ENCODE results near the gene EEA1. TPM values are rescaled to one million over a fixed set of nuclear protein-coding genes. Genes with fewer than 3 reads are reported as not detected.
"Not testable (repeated sequence)": the region's sequence is repeated elsewhere in the genome, so short reads cannot be mapped to it uniquely, and the experiment has no call there.

Gene EEA1
- polyA plus RNA-seq, 2 of the 4 experiments (the other 2 are of a cell fraction), result 6.6 to 8.1 TPM

- no peak overlapping the region for H3K4me2 ChIP-seq
- no peak overlapping the region for H3K27ac ChIP-seq
- POLR2A ChIA-PET, result no interaction called here
- no peak for TF ChIP-seq PBX3 (IDR thresholded peaks at IDR 0.05)
- TF ChIP-seq RFX5 (IDR thresholded peaks at IDR 0.05), result no peak
- no peak for TF ChIP-seq HEYL (CRISPR knock-in tag; IDR thresholded peaks at IDR 0.05)
- TF ChIP-seq BHLHE40 (IDR thresholded peaks at IDR 0.05; ENCODE audit: low read depth, low read length), result no peak
- TF ChIP-seq CBX2 (IDR thresholded peaks at IDR 0.05; ENCODE audit: borderline replicate concordance, low read depth), result no peak
- TF ChIP-seq CEBPB (IDR thresholded peaks at IDR 0.05), result no peak
- no peak for TF ChIP-seq ZNF302 (CRISPR knock-in tag; IDR thresholded peaks at IDR 0.05)
- TF ChIP-seq MYC (IDR thresholded peaks at IDR 0.05; ENCODE audit: borderline replicate concordance, low read length), result no peak
- TF ChIP-seq, protein P1, sequence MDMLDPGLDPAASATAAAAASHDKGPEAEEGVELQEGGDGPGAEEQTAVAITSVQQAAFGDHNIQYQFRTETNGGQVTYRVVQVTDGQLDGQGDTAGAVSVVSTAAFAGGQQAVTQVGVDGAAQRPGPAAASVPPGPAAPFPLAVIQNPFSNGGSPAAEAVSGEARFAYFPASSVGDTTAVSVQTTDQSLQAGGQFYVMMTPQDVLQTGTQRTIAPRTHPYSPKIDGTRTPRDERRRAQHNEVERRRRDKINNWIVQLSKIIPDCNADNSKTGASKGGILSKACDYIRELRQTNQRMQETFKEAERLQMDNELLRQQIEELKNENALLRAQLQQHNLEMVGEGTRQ (IDR thresholded peaks at IDR 0.05), result no peak
- TF ChIP-seq HOXB5 (CRISPR knock-in tag; IDR thresholded peaks at IDR 0.05), result no peak
- DNase-seq (ENCODE audit: low read depth in 1 of 2, low spot score in 1 of 2), result no peak
- CTCF ChIA-PET, result interaction anchor here (2.3 kb wide), 1 partner anchor 9 kb away, joined by 7 read pairs; no protein-coding TSS in a partner anchor
- no peak overlapping the region for H3K4me3 ChIP-seq
- peaks cover 7% of the 10 kb centered on the region; the same call in 1 of the 3 replicates for H3K4me1 ChIP-seq
- 58% methylated on average over 5 of the region's 5 CpGs for WGBS (ENCODE audit: missing lambda C conversion rate)
- FAIRE-seq, result no peak
- H3K9me3 ChIP-seq, result no peaks in the 10 kb centered on the region
- ATAC-seq, result no peak
These were observed 171.4 kb downstream of the EEA1 start for GRCh38 chr12:92757597-92758121.

- ATAC-seq (no peak), FAIRE-seq (no peak), DNase-seq (ENCODE audit: low read depth in 1 of 2, low spot score in 1 of 2) (no peak)
- CTCF ChIA-PET, result interaction anchor here (0.6 to 2.3 kb wide), 3 partner anchors 10 to 592 kb away, joined by 3 to 7 read pairs (median 4); no protein-coding TSS in a partner anchor
- H3K27ac ChIP-seq, result no peak overlapping the region
- POLR2A ChIA-PET, result no interaction called here
- no peak overlapping the region for H3K4me2 ChIP-seq
- H3K4me1 ChIP-seq, result peaks cover 7% of the 10 kb centered on the region; the same call in 1 of the 3 replicates
- TF ChIP-seq PHF8 (IDR thresholded peaks at IDR 0.05; ENCODE audit: borderline replicate concordance, low read depth), result no peak
- TF ChIP-seq HOXB13 (CRISPR knock-in tag; IDR thresholded peaks at IDR 0.05; ENCODE audit: low read depth), result no peak
- TF ChIP-seq CHD4 (IDR thresholded peaks at IDR 0.05; ENCODE audit: borderline replicate concordance), result no peak
- TF ChIP-seq EHF (CRISPR knock-in tag; IDR thresholded peaks at IDR 0.05), result no peak
- TF ChIP-seq JUN (IDR thresholded peaks at IDR 0.05), result no peak
- no peak for TF ChIP-seq PBX3 (IDR thresholded peaks at IDR 0.05)
- TF ChIP-seq SMC3 (IDR thresholded peaks at IDR 0.05), result no peak
- H3K4me3 ChIP-seq, result no peak overlapping the region
- H3K9me3 ChIP-seq, result no peaks in the 10 kb centered on the region
- WGBS (ENCODE audit: missing lambda C conversion rate), result 26% methylated on average over 3 of the region's 3 CpGs
These were observed 172.0 kb downstream of the EEA1 start for GRCh38 chr12:92756898-92757596.

- POLR2A ChIA-PET, result no interaction called here
- H3K4me2 ChIP-seq, result no peak overlapping the region
- no peak overlapping the region for H3K27ac ChIP-seq
- TF ChIP-seq POLR2AphosphoS2 (conservative IDR thresholded peaks at IDR 0.05; ENCODE audit: low read length) (no peak), RAD21 (conservative IDR thresholded peaks at IDR 0.05 in 1 of 2, IDR thresholded peaks at IDR 0.05 in 1 of 2) (no peak), NPAS2 (CRISPR knock-in tag; IDR thresholded peaks at IDR 0.05; ENCODE audit: borderline replicate concordance) (no peak), CHD2 (IDR thresholded peaks at IDR 0.05; ENCODE audit: low read length, partially characterized antibody) (no peak), RNF2 (IDR thresholded peaks at IDR 0.05; ENCODE audit: borderline replicate concordance, low read depth) (no peak), PBX3 (IDR thresholded peaks at IDR 0.05) (no peak), HOXA7 (CRISPR knock-in tag; IDR thresholded peaks at IDR 0.05) (no peak)
- 78% methylated on average over 10 of the region's 10 CpGs for WGBS (ENCODE audit: missing lambda C conversion rate)
- H3K9me3 ChIP-seq, result no peaks in the 10 kb centered on the region
- DNase-seq (ENCODE audit: low read depth in 1 of 2, low spot score in 1 of 2) (no peak), ATAC-seq (no peak), FAIRE-seq (no peak)
- no peak overlapping the region for H3K4me3 ChIP-seq
- H3K4me1 ChIP-seq, result no peaks in the 10 kb centered on the region
- CTCF ChIA-PET, result no interaction called here
These were observed 174.9 kb downstream of the EEA1 start for GRCh38 chr12:92753976-92754885.

DNA sequence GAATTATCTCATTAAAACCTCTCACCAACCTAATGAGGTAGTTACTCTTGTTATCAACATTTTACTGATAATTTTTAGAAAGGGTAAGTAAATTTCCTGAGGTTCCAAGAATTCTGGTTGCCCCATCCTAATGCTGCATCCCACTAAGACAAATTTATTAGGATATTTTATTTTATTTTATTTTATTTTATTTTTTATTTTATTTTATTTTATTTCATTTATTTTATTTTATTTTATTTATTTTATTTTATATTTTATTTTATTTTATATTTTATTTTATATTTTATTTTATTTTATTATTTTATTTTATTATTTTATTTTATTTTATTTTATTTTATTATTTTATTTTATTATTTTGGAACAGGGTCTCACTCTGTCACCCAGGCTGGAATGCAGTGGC, 179.4 kb downstream of the EEA1 start:
- ATAC-seq; POLR2A ChIA-PET; DNase-seq (ENCODE audit: low read depth in 1 of 2, low spot score in 1 of 2); H3K4me3 ChIP-seq; CTCF ChIA-PET; H3K4me2 ChIP-seq; FAIRE-seq; H3K27ac ChIP-seq; H3K9me3 ChIP-seq: not testable (repeated sequence)
- peaks cover 16% of the 10 kb centered on the region for H3K4me1 ChIP-seq

Data from A549 (cell line).